H1 (cell line): Measurements from ENCODE around the gene CRIP1. TPM values are rescaled to one million over a fixed set of nuclear protein-coding genes. Genes with fewer than 3 reads are reported as not detected.

Experiments
- CTCF ChIA-PET: fragments of 300-600 bp; sonication (Branson Sonifier 250); formaldehyde crosslinking; loops from one replicate; lab custom pipeline; 2021; ENCODE audit not compliant: partially characterized antibody; lab: Charles Lee
- POLR2A ChIA-PET: fragments of 300-600 bp; sonication (Branson Sonifier 250); formaldehyde crosslinking; loops from one replicate; lab custom pipeline; 2021; ENCODE audit warnings: inconsistent platforms; ENCODE audit not compliant: partially characterized antibody; lab: Charles Lee
- DNase-seq, 2 experiments: peaks; one replicate each; pipeline versions ENCODE4 v3.0.0 to v3.0.0-alpha.2; 2010 to 2022; ENCODE audit warnings: low spot score in 2 of 2, low read depth in 1 of 2, mixed read lengths in 1 of 2
- FAIRE-seq: peaks from 2 replicates; lab custom pipeline; 2011; peaks lifted over from hg19 to GRCh38; lab: Jason Lieb, UNC
- H2AFZ ChIP-seq: 2 replicates; pipeline ENCODE4 v1.8.1; 2012; ENCODE audit warnings: low read length, inconsistent platforms
- H2AK5ac ChIP-seq: 2 replicates; pipeline ENCODE4 v1.6.1; 2013; ENCODE audit warnings: low read depth, low read length
- H2BK120ac ChIP-seq: replicated peaks from 2 replicates; pipeline ENCODE3; 2013; ENCODE audit warnings: low read depth, low read length, inconsistent platforms
- H2BK12ac ChIP-seq: 2 replicates; pipeline ENCODE4 v1.6.1; 2013; ENCODE audit warnings: low read depth, low read length
- H2BK15ac ChIP-seq: 2 replicates; pipeline ENCODE4 v1.6.1; 2013; ENCODE audit warnings: low read length
- H2BK20ac ChIP-seq: 2 replicates; pipeline ENCODE4 v1.6.1; 2013; ENCODE audit warnings: low read length
- H2BK5ac ChIP-seq: 2 replicates; pipeline ENCODE4 v1.6.1; 2013; ENCODE audit warnings: low read depth, low read length
- H3K14ac ChIP-seq: 2 replicates; pipeline ENCODE4 v1.6.1; 2013; ENCODE audit warnings: inconsistent platforms; ENCODE audit not compliant: insufficient read length
- H3K18ac ChIP-seq: 2 replicates; pipeline ENCODE4 v1.6.1; 2013; ENCODE audit warnings: low read length; ENCODE audit errors: extremely low read depth
- H3K23ac ChIP-seq: 2 replicates; pipeline ENCODE4 v1.6.1; 2013; ENCODE audit warnings: inconsistent platforms; ENCODE audit not compliant: insufficient read length
- H3K23me2 ChIP-seq: 2 replicates; pipeline ENCODE4 v1.6.1; 2013; ENCODE audit warnings: low read depth, low read length
- H3K27ac ChIP-seq: 2 replicates; pipeline ENCODE4 v1.6.1; 2011; ENCODE audit warnings: low read depth, low read length, inconsistent platforms
- H3K27me3 ChIP-seq, 4 experiments: replicated peaks in 1 of 4; 1 replicate in 1 of 4; 2 replicates in 3 of 4; pipeline versions ENCODE4 v1.6.1 to v1.8.1; 2011 to 2013; ENCODE audit warnings: low read length in 3 of 4, mild to moderate bottlenecking in 3 of 4, inconsistent platforms in 2 of 4, mixed read lengths in 2 of 4, moderate library complexity in 1 of 4; ENCODE audit not compliant: control insufficient read depth in 3 of 4, insufficient read depth in 3 of 4; ENCODE audit errors: extremely low read depth in 1 of 4
- H3K36me3 ChIP-seq, 4 experiments: 2 replicates each; pipeline versions ENCODE4 v1.6.1 to v1.8.1; 2011 to 2013; ENCODE audit warnings: mild to moderate bottlenecking in 4 of 4, low read length in 3 of 4, moderate library complexity in 2 of 4, control low read depth in 1 of 4, inconsistent platforms in 1 of 4; ENCODE audit not compliant: insufficient read depth in 4 of 4, control insufficient read depth in 2 of 4
- H3K4ac ChIP-seq: replicated peaks from 2 replicates; pipeline ENCODE3; 2013; ENCODE audit warnings: low read length, low read depth, mixed read lengths, inconsistent platforms; ENCODE audit not compliant: insufficient read length
- H3K4me1 ChIP-seq, 4 experiments: replicated peaks in 1 of 4; 1 replicate in 1 of 4; 2 replicates in 3 of 4; pipeline versions ENCODE4 v1.6.1 to v1.8.1; 2011 to 2013; ENCODE audit warnings: low read length in 3 of 4, inconsistent platforms in 2 of 4, mixed read lengths in 1 of 4; ENCODE audit not compliant: insufficient read depth in 4 of 4, control insufficient read depth in 3 of 4
- H3K4me2 ChIP-seq, 2 experiments: 2 replicates each; pipeline versions ENCODE4 v1.6.1 to v1.8.1; 2011 to 2013; ENCODE audit warnings: low read depth in 2 of 2, low read length in 2 of 2, control low read depth in 1 of 2, inconsistent platforms in 1 of 2, mild to moderate bottlenecking in 1 of 2; ENCODE audit not compliant: insufficient read depth in 1 of 2
- H3K4me3 ChIP-seq, 4 experiments: fragments of 200-600, 300-600 bp in 1 of 4; sonication (generic), shearing (Covaris generic), sonication (Bioruptor Twin) in 1 of 4; 2 replicates each; pipeline versions ENCODE4 v1.5.1 to v1.8.1; 2011 to 2016; ENCODE audit warnings: low read length in 4 of 4, low read depth in 3 of 4, control low read depth in 2 of 4, inconsistent platforms in 2 of 4, mild to moderate bottlenecking in 2 of 4, mixed read lengths in 1 of 4, moderate library complexity in 1 of 4; ENCODE audit not compliant: insufficient read depth in 2 of 4; ENCODE audit errors: extremely low read depth in 1 of 4
- H3K56ac ChIP-seq: replicated peaks from 2 replicates; pipeline ENCODE3; 2013; ENCODE audit warnings: low read depth, mild to moderate bottlenecking, mixed read lengths, low read length, inconsistent platforms; ENCODE audit not compliant: insufficient read length
- H3K79me1 ChIP-seq: 2 replicates; pipeline ENCODE4 v1.6.1; 2013; ENCODE audit warnings: low read depth, low read length, control low read depth
- H3K79me2 ChIP-seq, 2 experiments: 2 replicates each; pipeline versions ENCODE4 v1.6.1 to v1.8.1; 2012 to 2013; ENCODE audit warnings: low read length in 2 of 2, mild to moderate bottlenecking in 2 of 2, inconsistent platforms in 1 of 2; ENCODE audit not compliant: insufficient read depth in 2 of 2, control insufficient read depth in 1 of 2
- H3K9ac ChIP-seq, 4 experiments: replicated peaks in 1 of 4; 1 replicate in 1 of 4; 2 replicates in 3 of 4; pipeline versions ENCODE4 v1.6.1 to v1.8.1; 2011 to 2013; ENCODE audit warnings: low read depth in 3 of 4, low read length in 3 of 4, control low read depth in 2 of 4, mild to moderate bottlenecking in 2 of 4, moderate library complexity in 2 of 4, inconsistent platforms in 1 of 4; ENCODE audit errors: extremely low read depth in 1 of 4
- H3K9me3 ChIP-seq, 2 experiments: 2 replicates each; pipeline versions ENCODE4 v1.6.1 to v1.8.1; 2012 to 2013; ENCODE audit warnings: mild to moderate bottlenecking in 2 of 2, moderate library complexity in 2 of 2, control low read depth in 1 of 2, inconsistent platforms in 1 of 2, low read depth in 1 of 2, low read length in 1 of 2, mixed read lengths in 1 of 2; ENCODE audit not compliant: insufficient read depth in 2 of 2
- H4K20me1 ChIP-seq, 2 experiments: replicated peaks in 1 of 2; 2 replicates each; pipeline versions ENCODE3 to v1.8.1; 2011 to 2013; ENCODE audit warnings: inconsistent platforms in 2 of 2, low read length in 2 of 2, mild to moderate bottlenecking in 1 of 2; ENCODE audit not compliant: insufficient read depth in 2 of 2, control insufficient read depth in 1 of 2
- H4K5ac ChIP-seq: 2 replicates; pipeline ENCODE4 v1.6.1; 2013; ENCODE audit warnings: low read length, low read depth, mixed read lengths, inconsistent platforms; ENCODE audit not compliant: insufficient read length
- H4K8ac ChIP-seq: 2 replicates; pipeline ENCODE4 v1.8.0; 2013; ENCODE audit warnings: mild to moderate bottlenecking, moderate library complexity, low read length, inconsistent platforms; ENCODE audit not compliant: insufficient read depth; ENCODE audit errors: extremely low read depth
- H4K91ac ChIP-seq: replicated peaks from 2 replicates; pipeline ENCODE3; 2013; ENCODE audit warnings: low read length, mixed read lengths, inconsistent platforms; ENCODE audit not compliant: insufficient read length
- CTCF ChIP-seq, 3 experiments: IDR thresholded peaks; 1 replicate in 2 of 3; 2 replicates in 1 of 3; pipeline versions ENCODE4 v1.5.1 to v1.6.1; 2011; ENCODE audit warnings: low read length in 3 of 3, mild to moderate bottlenecking in 3 of 3, inconsistent platforms in 2 of 3, low read depth in 1 of 3, moderate library complexity in 1 of 3; ENCODE audit not compliant: insufficient read depth in 1 of 3; ENCODE audit errors: control extremely low read depth in 1 of 3
- JUND ChIP-seq: IDR thresholded peaks from 2 replicates; pipeline ENCODE4 v1.6.1; 2011; ENCODE audit warnings: mild to moderate bottlenecking, improper control_type of control experiment, low read length
- RAD21 ChIP-seq, 2 experiments: IDR thresholded peaks in 1 of 2; conservative IDR thresholded peaks in 1 of 2; 2 replicates each; pipeline ENCODE4 v1.6.1; 2011; ENCODE audit warnings: low read depth in 2 of 2, low read length in 2 of 2, improper control_type of control experiment in 1 of 2, inconsistent platforms in 1 of 2, mild to moderate bottlenecking in 1 of 2, moderate library complexity in 1 of 2
- WGBS, 2 experiments: shearing (Covaris generic) in 1 of 2; methylation state at CpG; one replicate each; pipeline versions ENCODE4 v1.1.6 to v1.1.7; 2013 to 2015; ENCODE audit warnings: low lambda C conversion rate in 2 of 2, mixed read lengths in 2 of 2, inconsistent platforms in 1 of 2, low coverage in 1 of 2, missing lambda C conversion rate in 1 of 2; ENCODE audit not compliant: insufficient replicate concordance in 2 of 2, insufficient coverage in 1 of 2, insufficient read length in 1 of 2; ENCODE audit errors: extremely low coverage in 1 of 2, missing lambda C conversion rate in 1 of 2; 5-methylcytosine and 5-hydroxymethylcytosine counted together
- polyA plus RNA-seq, 7 experiments: library from polyadenylated mRNA; depleted of rRNA in 3 of 7; stranded (reverse) in 5 of 7; unstranded in 2 of 7; fragments of >200 nt in 5 of 7; fragments of 200-250 nt in 2 of 7; gene quantifications; 1 replicate in 5 of 7; 2 replicates in 1 of 7; 4 replicates in 1 of 7; pipeline versions ENCODE4 v1.2.1 to v1.2.3, GENCODE V29; 2011 to 2013; ENCODE audit warnings: missing spikeins in 2 of 7, mixed read lengths in 2 of 7
- total RNA-seq: library from RNA; stranded (reverse); fragmentation: NEBNext Ultra II Directional; extraction: Animal tissue kit (Norgen Biotek cat#: 25700); gene quantifications from 2 replicates; pipeline ENCODE4 v1.2.1, GENCODE V29; 2021

CRIP1 gene
- total and polyA plus RNA-seq, 2 of the 8 experiments (the other 6 are each of a cell fraction or from before 2014, with no cell fraction given): 1.2 to 2.2 TPM

- Histone ChIP-seq H3K79me1 (no peaks in the 10 kb centered on the region), H3K4me3 (no peak overlapping the region), H4K8ac (no peak overlapping the region), H4K20me1 (peaks cover 9 to 33% of the 10 kb centered on the region in 2 experiments), H3K56ac (no peak overlapping the region), H2BK20ac (no peak overlapping the region), H2BK12ac (no peak overlapping the region), H3K23me2 (peaks cover 14% of the 10 kb centered on the region; the same call in 1 of the 2 replicates), H3K36me3 (peaks cover 0 to 30% (median 5%) of the 10 kb centered on the region in 4 experiments; a peak in 5 of 8 replicates), H3K4me1 (peaks cover 0 to 26% (median 14%) of the 10 kb centered on the region in 4 experiments; a peak in 6 of 7 replicates), H3K9me3 (no peaks in the 10 kb centered on the region), H2BK5ac (no peak overlapping the region), H3K4me2 (no peak overlapping the region), H2AK5ac (no peak overlapping the region), H3K18ac (no peak overlapping the region), H2AFZ (no peak overlapping the region), H3K27me3 (peaks cover 14 to 23% (median 17%) of the 10 kb centered on the region in 4 experiments; a peak in 6 of 7 replicates), H3K9ac (no peak overlapping the region), H3K4ac (no peak overlapping the region), H4K91ac (no peak overlapping the region), H3K79me2 (no peaks in the 10 kb centered on the region), H3K23ac (no peak overlapping the region), H4K5ac (no peak overlapping the region), H2BK120ac (no peak overlapping the region), H2BK15ac (no peak overlapping the region), H3K14ac (no peak overlapping the region), H3K27ac (no peak overlapping the region)
- WGBS, 2 experiments: 75% methylated on average over 15 of the region's 19 CpGs; no CpG with 5 or more reads in 1 of the 2 experiments
- CTCF ChIA-PET: interaction anchor here (0.6 to 5.3 kb wide), 31 partner anchors 9 to 1751 kb away, joined by 3 to 70 read pairs (median 4); partner anchors contain the start of gene CRIP1
- FAIRE-seq: no peak
- POLR2A ChIA-PET: interaction anchor here (0.9 to 4.2 kb wide), 8 partner anchors 10 to 56 kb away, joined by 3 to 21 read pairs (median 4); no protein-coding TSS in a partner anchor
- DNase-seq: peak in 1 of 2 experiments; percentile 76
- TF ChIP-seq CTCF (IDR thresholded peaks at IDR 0.05; ENCODE audit: control extremely low read depth in 1 of 3, insufficient read depth in 1 of 3, low read depth in 1 of 3, low read length in 3 of 3) (peak in 2 of 3 experiments; percentile 47 to 51; a peak in 3 of 4 replicates), RAD21 (IDR thresholded peaks at IDR 0.05 in 1 of 2, conservative IDR thresholded peaks at IDR 0.05 in 1 of 2; ENCODE audit: low read depth in 2 of 2, low read length in 2 of 2) (peak; percentile 20 to 43; a peak in 3 of 4 replicates), JUND (no peak)
Observed at GRCh38 chr14:105471297-105471821, 15.3 kb upstream of the CRIP1 start.
